ENCODE measurements around the gene WDR93. TPM values are rescaled to one million over a fixed set of nuclear protein-coding genes. Genes with fewer than 3 reads are reported as not detected.

The WDR93 gene
- total RNA-seq, 2 experiments from 2014 or later = not detected

GRCh38 chr15:89654301-89654761 lies 36.3 kb upstream of the WDR93 start:
- ATAC-seq (no peak), DNase-seq (no peak)
- peak overlapping the region; percentile 59 for H3K4me3 Mint-ChIP-seq
- peaks cover 49% of the 10 kb centered on the region for H3K27me3 Mint-ChIP-seq
- H3K36me3 Mint-ChIP-seq = no peaks in the 10 kb centered on the region
- no peak overlapping the region for H3K27ac Mint-ChIP-seq
- peaks cover 14% of the 10 kb centered on the region for H3K4me1 Mint-ChIP-seq
- CTCF ChIA-PET = no interaction called here
- H3K9me3 Mint-ChIP-seq (ENCODE audit: low read depth) = no peaks in the 10 kb centered on the region

- H3K27ac Mint-ChIP-seq = no peak within 1 kb of the TSS
- no peaks in the 10 kb centered on the region for H3K9me3 Mint-ChIP-seq (ENCODE audit: low read depth)
- ATAC-seq (peak; percentile 72), DNase-seq (no peak)
- H3K4me1 Mint-ChIP-seq = peaks cover 14% of the 10 kb centered on the region
- CTCF ChIA-PET = no interaction called here
- no peaks in the 10 kb centered on the region for H3K36me3 Mint-ChIP-seq
- peaks cover 56% of the 10 kb centered on the region for H3K27me3 Mint-ChIP-seq
- H3K4me3 Mint-ChIP-seq = peak within 1 kb of the TSS; percentile 59
Observed at GRCh38 chr15:89654847-89655805, 35.5 kb upstream of the WDR93 start, which contains the start of gene KIF7. TSS of gene KIF7 (minus strand) at chr15:89655467. CDS start at chr15:89652930, 2,537 bp downstream.

GRCh38 chr15:89656116-89656815 lies 34.3 kb upstream of the WDR93 start:
- Mint-ChIP-seq H3K4me1 (peaks cover 14% of the 10 kb centered on the region), H3K36me3 (no peaks in the 10 kb centered on the region)

GRCh38 chr15:89657686-89658200 lies 32.9 kb upstream of the WDR93 start:
- Mint-ChIP-seq H3K27ac (no peak overlapping the region), H3K36me3 (no peaks in the 10 kb centered on the region), H3K4me1 (peaks cover 14% of the 10 kb centered on the region), H3K27me3 (peaks cover 61% of the 10 kb centered on the region), H3K4me3 (no peak overlapping the region), H3K9me3 (ENCODE audit: low read depth) (no peaks in the 10 kb centered on the region)
- no peak for DNase-seq
- no peak for ATAC-seq
- CTCF ChIA-PET = interaction anchor here (1.5 kb wide), 1 partner anchor 12 kb away, joined by 3 read pairs; no protein-coding TSS in a partner anchor

More at GRCh38 chr15:89656116-89656815, 34.3 kb upstream of the WDR93 start:
- no peak overlapping the region for H3K27ac Mint-ChIP-seq
- ATAC-seq (no peak), DNase-seq (no peak)
- H3K4me3 Mint-ChIP-seq = no peak overlapping the region
- peaks cover 61% of the 10 kb centered on the region for H3K27me3 Mint-ChIP-seq
- CTCF ChIA-PET = no interaction called here
- no peaks in the 10 kb centered on the region for H3K9me3 Mint-ChIP-seq (ENCODE audit: low read depth)

- peaks cover 13% of the 10 kb centered on the region for H3K4me1 Mint-ChIP-seq
- no peak overlapping the region for H3K27ac Mint-ChIP-seq
- peaks cover 51% of the 10 kb centered on the region for H3K27me3 Mint-ChIP-seq
- H3K9me3 Mint-ChIP-seq (ENCODE audit: low read depth) = no peaks in the 10 kb centered on the region
- H3K36me3 Mint-ChIP-seq = no peaks in the 10 kb centered on the region
- no peak overlapping the region for H3K4me3 Mint-ChIP-seq
- CTCF ChIA-PET = interaction anchor here (1.2 kb wide), 1 partner anchor 11 kb away, joined by 3 read pairs; no protein-coding TSS in a partner anchor
- DNase-seq (no peak), ATAC-seq (no peak)
Observed at GRCh38 chr15:89659295-89659694, 31.3 kb upstream of the WDR93 start.

GRCh38 chr15:89660556-89660955 lies 30.1 kb upstream of the WDR93 start:
- Mint-ChIP-seq H3K27me3 (peaks cover 53% of the 10 kb centered on the region), H3K4me1 (peaks cover 9% of the 10 kb centered on the region), H3K27ac (no peak overlapping the region), H3K9me3 (ENCODE audit: low read depth) (no peaks in the 10 kb centered on the region), H3K4me3 (no peak overlapping the region), H3K36me3 (no peaks in the 10 kb centered on the region)
- DNase-seq = no peak
- CTCF ChIA-PET = no interaction called here
- no peak for ATAC-seq

- no peak for ATAC-seq
- DNase-seq = no peak
- CTCF ChIA-PET = interaction anchor here (1.1 kb wide), 1 partner anchor 10 kb away, joined by 3 read pairs; no protein-coding TSS in a partner anchor
- Mint-ChIP-seq H3K4me3 (no peak overlapping the region), H3K27me3 (peaks cover 31% of the 10 kb centered on the region), H3K4me1 (peaks cover 2% of the 10 kb centered on the region), H3K36me3 (no peaks in the 10 kb centered on the region), H3K27ac (no peak overlapping the region), H3K9me3 (ENCODE audit: low read depth) (no peaks in the 10 kb centered on the region)
Observed at GRCh38 chr15:89662893-89663626, 27.6 kb upstream of the WDR93 start.

GRCh38 chr15:89664441-89665350 lies 25.9 kb upstream of the WDR93 start:
- H3K4me3 Mint-ChIP-seq = peak overlapping the region; percentile 21
- no peaks in the 10 kb centered on the region for H3K36me3 Mint-ChIP-seq
- H3K4me1 Mint-ChIP-seq = peaks cover 2% of the 10 kb centered on the region
- no peaks in the 10 kb centered on the region for H3K9me3 Mint-ChIP-seq (ENCODE audit: low read depth)
- no peak overlapping the region for H3K27ac Mint-ChIP-seq
- DNase-seq (no peak), ATAC-seq (no peak)
- H3K27me3 Mint-ChIP-seq = peaks cover 25% of the 10 kb centered on the region
- CTCF ChIA-PET = interaction anchor here (1.7 kb wide), 1 partner anchor 17 kb away, joined by 4 read pairs; no protein-coding TSS in a partner anchor

GRCh38 chr15:89665449-89666181 lies 25.0 kb upstream of the WDR93 start:
- peak; percentile 84 for ATAC-seq
- DNase-seq = no peak
- peaks cover 19% of the 10 kb centered on the region for H3K27me3 Mint-ChIP-seq
- no peak overlapping the region for H3K27ac Mint-ChIP-seq
- peaks cover 2% of the 10 kb centered on the region for H3K4me1 Mint-ChIP-seq
- no peaks in the 10 kb centered on the region for H3K36me3 Mint-ChIP-seq
- no peak overlapping the region for H3K4me3 Mint-ChIP-seq
- no peaks in the 10 kb centered on the region for H3K9me3 Mint-ChIP-seq (ENCODE audit: low read depth)
- CTCF ChIA-PET = interaction anchor here (1.7 kb wide), 1 partner anchor 18 kb away, joined by 4 read pairs; no protein-coding TSS in a partner anchor

GRCh38 chr15:89666184-89666857 lies 24.3 kb upstream of the WDR93 start:
- H3K4me1 Mint-ChIP-seq = peaks cover 2% of the 10 kb centered on the region
- no peaks in the 10 kb centered on the region for H3K9me3 Mint-ChIP-seq (ENCODE audit: low read depth)
- H3K4me3 Mint-ChIP-seq = no peak overlapping the region
- ATAC-seq (no peak), DNase-seq (no peak)
- no peak overlapping the region for H3K27ac Mint-ChIP-seq
- H3K27me3 Mint-ChIP-seq = peaks cover 16% of the 10 kb centered on the region
- CTCF ChIA-PET = no interaction called here
- H3K36me3 Mint-ChIP-seq = no peaks in the 10 kb centered on the region

All from activated CD8-positive, alpha-beta memory T cell treated with anti-CD3 and anti-CD28 coated beads, Interleukin-2, amount 10 ng/mL, durations not matched to agents 7 days and 5 days (primary cell).